Prostate gland (tissue), 2 donors: ENCODE measurements around the gene FHL2.

Experiments
- POLR2A ChIP-seq: fragments of 450-650 bp; IDR thresholded peaks from one replicate; pipeline ENCODE4 v1.6.1; 2016; ENCODE audit warnings: antibody characterized with exemption, mild to moderate bottlenecking
- POLR2AphosphoS5 ChIP-seq: sonication (generic); formaldehyde crosslinking; IDR thresholded peaks from one replicate; pipeline ENCODE4 v1.6.1; 2017; ENCODE audit warnings: antibody characterized with exemption
- TF ChIP-seq, protein P1 (sequence below), 4 experiments: fragments of 200-600 bp in 2 of 4; fragments of 450-650 bp in 2 of 4; sonication (generic) in 2 of 4; IDR thresholded peaks; 1 replicate in 3 of 4; 2 replicates in 1 of 4; pipeline ENCODE4 v1.5.1; 2016 to 2019; ENCODE audit warnings: antibody characterized with exemption in 4 of 4, mild to moderate bottlenecking in 2 of 4, moderate library complexity in 2 of 4

DNA sequence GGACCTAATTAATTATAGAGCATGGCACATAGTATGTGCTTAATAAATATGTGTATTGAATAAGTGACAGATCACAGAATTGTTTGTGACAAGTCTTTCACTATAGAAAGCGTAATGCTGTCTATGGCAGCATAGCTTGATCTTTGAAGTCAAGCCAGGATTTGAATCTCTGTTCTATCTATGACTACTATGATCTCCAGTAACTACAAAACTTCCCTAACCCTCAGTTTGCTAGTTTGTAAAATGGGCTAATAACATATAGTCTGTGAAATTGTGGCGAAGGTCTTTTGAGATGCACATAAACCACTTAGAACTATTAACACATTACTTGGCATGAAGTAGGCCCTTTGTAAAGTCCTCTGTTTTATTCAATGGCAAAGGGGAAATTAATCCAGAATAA, 4.0 kb upstream of the FHL2 start:
- TF ChIP-seq, protein P1, sequence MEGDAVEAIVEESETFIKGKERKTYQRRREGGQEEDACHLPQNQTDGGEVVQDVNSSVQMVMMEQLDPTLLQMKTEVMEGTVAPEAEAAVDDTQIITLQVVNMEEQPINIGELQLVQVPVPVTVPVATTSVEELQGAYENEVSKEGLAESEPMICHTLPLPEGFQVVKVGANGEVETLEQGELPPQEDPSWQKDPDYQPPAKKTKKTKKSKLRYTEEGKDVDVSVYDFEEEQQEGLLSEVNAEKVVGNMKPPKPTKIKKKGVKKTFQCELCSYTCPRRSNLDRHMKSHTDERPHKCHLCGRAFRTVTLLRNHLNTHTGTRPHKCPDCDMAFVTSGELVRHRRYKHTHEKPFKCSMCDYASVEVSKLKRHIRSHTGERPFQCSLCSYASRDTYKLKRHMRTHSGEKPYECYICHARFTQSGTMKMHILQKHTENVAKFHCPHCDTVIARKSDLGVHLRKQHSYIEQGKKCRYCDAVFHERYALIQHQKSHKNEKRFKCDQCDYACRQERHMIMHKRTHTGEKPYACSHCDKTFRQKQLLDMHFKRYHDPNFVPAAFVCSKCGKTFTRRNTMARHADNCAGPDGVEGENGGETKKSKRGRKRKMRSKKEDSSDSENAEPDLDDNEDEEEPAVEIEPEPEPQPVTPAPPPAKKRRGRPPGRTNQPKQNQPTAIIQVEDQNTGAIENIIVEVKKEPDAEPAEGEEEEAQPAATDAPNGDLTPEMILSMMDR (IDR thresholded peaks at IDR 0.05), result no peak
- no peak for TF ChIP-seq POLR2AphosphoS5
- TF ChIP-seq POLR2A, result no peak
